Activated CD4-positive, alpha-beta T cell treated with anti-CD3 and anti-CD28 coated beads, Interleukin-2, amount 10 ng/mL, durations not matched to agents 24 days and 14 days (primary cell): ENCODE results near the gene RNF214. TPM values are rescaled to one million over a fixed set of nuclear protein-coding genes. Genes with fewer than 3 reads are reported as not detected.

ENCODE experiments used
- DNase-seq: peaks from one replicate; pipeline ENCODE4 v3.0.0; 2022
- H3K27ac Mint-ChIP-seq: one replicate; pipeline ENCODE4 v1.8.0; 2022; ENCODE audit warnings: mild to moderate bottlenecking, mixed read lengths
- H3K27me3 Mint-ChIP-seq: one replicate; pipeline ENCODE4 v1.8.0; 2022; ENCODE audit warnings: mixed read lengths
- H3K36me3 Mint-ChIP-seq: one replicate; pipeline ENCODE4 v1.8.0; 2022; ENCODE audit warnings: low read depth, mild to moderate bottlenecking, mixed read lengths
- H3K4me1 Mint-ChIP-seq: one replicate; pipeline ENCODE4 v1.8.0; 2021; ENCODE audit warnings: mixed read lengths
- H3K4me3 Mint-ChIP-seq: one replicate; pipeline ENCODE4 v1.8.0; 2022; ENCODE audit warnings: mild to moderate bottlenecking, moderate library complexity, mixed read lengths
- H3K9me3 Mint-ChIP-seq: one replicate; pipeline ENCODE4 v1.8.0; 2021; ENCODE audit warnings: mixed read lengths
- intact Hi-C: fragments of 100-400 bp; cut with micrococcal nuclease; formaldehyde crosslinking; loops from one replicate; pipeline ENCODE4 v1.15.1; 2023
- total RNA-seq: library from RNA; stranded (reverse); gene quantifications from 2 replicates; pipeline ENCODE4 v1.2.3, GENCODE V29; 2022

Gene RNF214
- total RNA-seq, 1 donor from 2014 or later, result 23.2 TPM

GRCh38 chr11:117327567-117328374 is 95.3 kb downstream of the RNF214 start, which contains the start of gene CEP164:
CEP164 (plus strand) TSS chr11:117327854; CDS start chr11:117338587, 10,733 bp downstream.
- intact Hi-C loops, result loop anchor here (1.0 to 2.0 kb wide), 2 partner anchors 97 to 149 kb away; partner anchors contain the start of gene SIDT2
- no peaks in the 10 kb centered on the region for H3K36me3 Mint-ChIP-seq
- H3K4me1 Mint-ChIP-seq, result peaks cover 15% of the 10 kb centered on the region
- H3K4me3 Mint-ChIP-seq, result peak within 1 kb of the TSS; percentile 62
- H3K9me3 Mint-ChIP-seq, result no peaks in the 10 kb centered on the region
- H3K27ac Mint-ChIP-seq, result peak within 1 kb of the TSS; percentile 68
- DNase-seq, result peak; percentile 98
- peaks cover 9% of the 10 kb centered on the region for H3K27me3 Mint-ChIP-seq

GRCh38 chr11:117328375-117329010 is 96.0 kb downstream of the RNF214 start:
- DNase-seq, result no peak
- intact Hi-C loops, result no loop called here
- H3K4me3 Mint-ChIP-seq, result no peak overlapping the region
- H3K4me1 Mint-ChIP-seq, result peaks cover 15% of the 10 kb centered on the region
- H3K36me3 Mint-ChIP-seq, result no peaks in the 10 kb centered on the region
- peaks cover 5% of the 10 kb centered on the region for H3K27me3 Mint-ChIP-seq
- H3K27ac Mint-ChIP-seq, result no peak overlapping the region
- H3K9me3 Mint-ChIP-seq, result no peaks in the 10 kb centered on the region

GRCh38 chr11:117332843-117333242 is 100.4 kb downstream of the RNF214 start:
- H3K4me1 Mint-ChIP-seq, result peaks cover 10% of the 10 kb centered on the region
- no peak for DNase-seq
- peaks cover 5% of the 10 kb centered on the region for H3K36me3 Mint-ChIP-seq
- H3K27ac Mint-ChIP-seq, result no peak overlapping the region
- no peak overlapping the region for H3K4me3 Mint-ChIP-seq
- intact Hi-C loops, result no loop called here
- H3K9me3 Mint-ChIP-seq, result no peaks in the 10 kb centered on the region
- no peaks in the 10 kb centered on the region for H3K27me3 Mint-ChIP-seq

- intact Hi-C loops, result no loop called here
These were observed 101.4 kb downstream of the RNF214 start for GRCh38 chr11:117333917-117334316.

GRCh38 chr11:117334896-117335295 is 102.4 kb downstream of the RNF214 start:
- H3K4me1 Mint-ChIP-seq, result peaks cover 10% of the 10 kb centered on the region
- no peak for DNase-seq
- peaks cover 10% of the 10 kb centered on the region for H3K36me3 Mint-ChIP-seq
- no peaks in the 10 kb centered on the region for H3K27me3 Mint-ChIP-seq
- no peak overlapping the region for H3K4me3 Mint-ChIP-seq
- no peak overlapping the region for H3K27ac Mint-ChIP-seq
- intact Hi-C loops, result no loop called here
- H3K9me3 Mint-ChIP-seq, result no peaks in the 10 kb centered on the region

More at GRCh38 chr11:117333917-117334316, 101.4 kb downstream of the RNF214 start:
- Mint-ChIP-seq H3K27ac (no peak overlapping the region), H3K36me3 (peaks cover 9% of the 10 kb centered on the region), H3K4me3 (no peak overlapping the region), H3K27me3 (no peaks in the 10 kb centered on the region), H3K4me1 (peaks cover 10% of the 10 kb centered on the region), H3K9me3 (no peaks in the 10 kb centered on the region)
- no peak for DNase-seq

GRCh38 chr11:117335399-117335798 is 102.9 kb downstream of the RNF214 start:
- intact Hi-C loops, result no loop called here
- Mint-ChIP-seq H3K27me3 (no peaks in the 10 kb centered on the region), H3K36me3 (peaks cover 10% of the 10 kb centered on the region), H3K4me3 (no peak overlapping the region), H3K9me3 (no peaks in the 10 kb centered on the region), H3K4me1 (peaks cover 6% of the 10 kb centered on the region), H3K27ac (no peak overlapping the region)
- DNase-seq, result no peak

Other genes starting within 250 kb of the RNF214 start
- 38.4 and 38.7 TPM in 2 replicates for gene SIK3, start 134.2 kb upstream of the RNF214 start, total RNA-seq
- 79.8 and 81.0 TPM in 2 replicates for gene PAFAH1B2, start 88.4 kb upstream of the RNF214 start, total RNA-seq
- gene SIDT2, start 53.9 kb upstream of the RNF214 start, total RNA-seq, result 23.9 and 29.1 TPM in 2 replicates
- gene TAGLN, start 33.3 kb upstream of the RNF214 start, total RNA-seq, result 2.7 and 3.8 TPM in 2 replicates
- 160 and 165 TPM in 2 replicates for gene PCSK7, start 598 bp upstream of the RNF214 start, total RNA-seq
- 5.5 and 5.8 TPM in 2 replicates for gene BACE1-AS, start 58.7 kb downstream of the RNF214 start, total RNA-seq
- gene BACE1, start 83.6 kb downstream of the RNF214 start, total RNA-seq, result 0.33 and 0.40 TPM in 2 replicates
- 39.0 and 40.1 TPM in 2 replicates for gene CEP164, start 95.2 kb downstream of the RNF214 start, total RNA-seq